GM18868 (cell line): Measurements from ENCODE around the gene TMEM239.
"Not testable (repeated sequence)": the region's sequence is repeated elsewhere in the genome, so short reads cannot be mapped to it uniquely, and the experiment has no call there.

Experiments used
- ATAC-seq: cut with Tn5 transposase; IDR thresholded peaks from one replicate; pipeline ENCODE4 v1.9.1; 2021; ENCODE audit warnings: mild to moderate bottlenecking, moderate library complexity; ENCODE audit not compliant: unreplicated experiment

Gene TMEM239

GRCh38 chr20:2820084-2820895 is 4.1 kb downstream of the TMEM239 start:
- no peak for ATAC-seq

- no peak for ATAC-seq
Observed at GRCh38 chr20:2820896-2821869, 5.0 kb downstream of the TMEM239 start.

DNA sequence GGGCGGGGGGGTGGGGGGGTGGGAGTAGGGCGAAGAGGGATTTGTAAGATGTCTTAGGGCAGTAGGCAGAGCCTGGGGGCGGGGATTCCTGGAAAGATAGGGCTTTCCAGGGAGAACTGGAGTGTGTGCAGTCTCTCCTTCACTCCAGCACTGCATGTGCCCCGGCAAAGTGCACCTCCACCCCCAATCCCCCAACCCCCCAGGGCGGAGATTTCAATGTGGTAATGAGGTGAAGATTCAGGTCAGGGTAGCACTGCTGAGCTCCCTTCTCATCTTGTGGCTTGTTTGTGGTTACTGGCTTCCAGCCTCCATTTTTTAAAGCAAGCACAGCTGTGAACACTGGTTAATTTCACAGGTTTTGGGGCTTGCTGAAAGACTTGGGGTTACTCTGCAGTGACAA is 5.9 kb downstream of the TMEM239 start:
- no peak for ATAC-seq

GRCh38 chr20:2825761-2826160 is 9.6 kb downstream of the TMEM239 start:
- ATAC-seq = no peak

GRCh38 chr20:2826655-2827054 is 10.5 kb downstream of the TMEM239 start:
- no peak for ATAC-seq

GRCh38 chr20:2829376-2829775 is 13.2 kb downstream of the TMEM239 start:
- no peak for ATAC-seq

GRCh38 chr20:2831206-2831605 is 15.0 kb downstream of the TMEM239 start:
- not testable (repeated sequence) for ATAC-seq

DNA sequence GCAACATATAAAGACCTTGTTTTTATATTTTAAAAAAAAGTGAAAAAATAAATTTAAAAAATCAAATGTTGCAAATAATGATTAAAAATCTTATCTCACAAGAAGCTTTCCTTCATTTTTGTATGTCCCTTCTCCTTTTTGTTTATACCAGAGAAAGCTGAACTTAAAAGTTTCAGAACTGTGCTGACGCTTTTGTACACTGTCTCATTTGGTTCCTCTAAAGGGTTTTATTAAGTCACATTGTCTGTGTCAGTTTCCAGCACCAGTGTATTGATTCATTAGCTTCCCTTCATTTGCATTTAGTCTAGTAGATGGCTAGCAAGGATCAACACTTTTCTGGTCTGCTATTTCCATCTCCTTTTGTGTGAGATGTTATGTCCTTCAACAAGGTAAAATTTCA is 17.6 kb downstream of the TMEM239 start:
- ATAC-seq = no peak

DNA sequence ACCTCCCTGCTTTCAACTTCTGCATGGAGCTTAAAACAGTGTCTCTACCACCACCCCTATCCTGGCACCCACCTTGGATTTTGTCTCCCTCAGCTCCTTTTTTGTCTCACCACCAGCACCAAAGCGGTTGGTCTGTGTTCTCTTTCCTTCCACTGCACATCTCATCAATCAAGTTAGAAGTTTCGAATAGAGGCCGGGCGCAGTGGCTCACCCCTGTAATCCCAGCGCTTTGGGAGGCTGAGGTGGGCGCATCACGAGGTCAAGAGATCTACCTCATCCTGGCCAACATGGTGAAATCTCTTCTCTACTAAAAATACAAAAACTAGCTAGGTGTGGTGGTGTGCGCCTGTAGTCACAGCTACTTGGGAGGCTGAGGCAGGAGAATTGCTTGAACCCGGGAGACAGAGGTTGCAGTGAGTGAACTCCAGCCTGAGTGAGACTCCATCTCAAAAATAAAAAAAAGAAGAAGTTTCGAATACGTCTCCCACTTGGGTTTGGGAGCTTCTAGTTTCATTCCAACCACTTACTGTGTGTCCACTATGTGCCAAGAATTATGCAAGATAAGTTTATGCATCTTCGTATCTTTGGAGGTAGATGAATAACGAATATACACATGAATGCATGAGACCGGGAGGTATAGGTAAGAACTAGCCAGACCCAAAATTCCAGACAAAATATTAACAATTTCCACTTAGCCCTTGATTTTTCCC is 18.4 kb downstream of the TMEM239 start:
- no peak for ATAC-seq

GRCh38 chr20:2835331-2835796 is 19.2 kb downstream of the TMEM239 start:
- no peak for ATAC-seq

DNA sequence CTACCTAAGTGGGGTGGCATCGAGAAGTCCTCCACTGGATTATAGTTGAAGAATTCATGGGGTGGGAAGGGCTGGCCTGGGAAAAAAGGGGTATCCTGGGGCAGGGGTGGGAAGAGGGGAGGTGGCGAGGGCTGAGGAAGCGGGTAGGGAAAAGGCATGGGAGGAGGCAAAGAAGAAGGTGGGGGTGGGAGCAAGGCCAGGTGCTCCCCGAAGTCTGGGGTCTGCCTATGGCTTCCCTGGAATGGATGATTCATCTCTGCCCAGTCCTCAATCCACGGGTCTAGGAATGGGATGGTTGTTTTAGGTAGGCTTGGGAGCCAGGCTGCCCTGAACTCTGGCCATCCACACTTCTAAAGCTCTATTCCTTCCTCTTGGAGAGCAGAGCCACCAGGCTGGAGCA is 19.9 kb downstream of the TMEM239 start:
- no peak for ATAC-seq

DNA sequence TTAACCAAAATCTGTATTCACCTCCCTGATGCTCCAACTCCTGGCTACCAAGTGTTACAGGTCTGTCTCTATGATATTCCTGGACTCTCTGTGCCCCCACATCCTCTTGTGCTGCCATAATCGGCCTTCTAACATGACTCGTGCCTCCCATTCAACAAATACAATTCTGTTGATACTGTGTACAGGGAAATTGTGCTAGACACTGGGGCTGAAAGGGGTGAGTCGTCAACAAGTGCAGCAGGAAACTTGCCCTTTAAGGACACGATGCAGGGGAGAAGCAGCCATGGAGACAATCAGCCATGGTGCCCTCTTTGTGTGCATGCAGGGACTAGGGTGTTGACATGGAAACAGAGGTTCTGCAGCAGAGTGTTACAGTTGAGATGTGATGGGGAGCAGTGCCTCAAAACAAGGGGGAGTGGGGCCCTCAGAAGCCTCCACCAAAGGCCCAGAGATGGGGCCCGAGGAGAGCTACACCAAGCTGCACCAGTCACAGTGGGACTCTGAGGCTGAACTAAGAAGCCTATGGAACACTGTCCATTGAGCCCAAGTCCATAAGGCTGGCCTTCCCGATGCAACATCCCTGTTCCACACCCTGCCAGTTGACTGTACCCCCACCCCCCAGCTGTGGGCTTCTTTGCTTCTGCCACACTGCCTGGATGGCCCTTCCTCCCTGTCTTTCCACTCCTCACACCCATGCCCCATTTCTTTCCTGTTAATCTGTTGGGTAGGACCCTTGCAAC is 21.2 kb downstream of the TMEM239 start:
- ATAC-seq = no peak

DNA sequence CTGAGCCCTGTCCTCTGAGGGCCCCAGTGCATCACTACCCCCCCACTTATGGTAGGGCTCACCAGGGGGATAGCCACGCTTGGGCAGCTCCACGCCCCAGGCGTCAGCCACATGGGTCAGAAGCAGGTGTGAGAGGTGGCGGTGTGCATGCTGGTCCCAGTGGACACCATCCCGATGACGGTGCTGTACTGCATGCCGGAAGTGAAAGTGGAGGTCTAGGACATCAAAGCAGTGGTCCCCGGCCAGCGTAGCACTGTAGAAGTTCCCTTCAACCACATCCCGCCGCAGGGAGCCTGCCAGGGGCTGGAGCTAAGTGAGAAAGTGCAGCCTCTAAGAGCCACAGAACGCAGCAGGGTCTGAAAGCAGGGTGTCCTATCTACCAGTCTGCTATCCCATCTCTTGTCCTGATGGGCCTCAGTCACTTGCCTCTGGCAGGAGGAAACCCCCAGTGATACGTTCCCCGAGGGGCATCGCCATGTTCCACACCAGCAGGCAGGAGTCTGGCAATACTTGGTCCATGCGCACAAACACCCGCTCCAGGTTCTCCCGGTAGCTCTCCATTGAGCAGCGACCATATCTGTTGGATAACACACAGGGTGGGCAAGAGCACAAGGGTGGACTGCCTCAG is 22.1 kb downstream of the TMEM239 start:
- no peak for ATAC-seq

- no peak for ATAC-seq
Observed at GRCh38 chr20:2838847-2839671, 22.9 kb downstream of the TMEM239 start.

DNA sequence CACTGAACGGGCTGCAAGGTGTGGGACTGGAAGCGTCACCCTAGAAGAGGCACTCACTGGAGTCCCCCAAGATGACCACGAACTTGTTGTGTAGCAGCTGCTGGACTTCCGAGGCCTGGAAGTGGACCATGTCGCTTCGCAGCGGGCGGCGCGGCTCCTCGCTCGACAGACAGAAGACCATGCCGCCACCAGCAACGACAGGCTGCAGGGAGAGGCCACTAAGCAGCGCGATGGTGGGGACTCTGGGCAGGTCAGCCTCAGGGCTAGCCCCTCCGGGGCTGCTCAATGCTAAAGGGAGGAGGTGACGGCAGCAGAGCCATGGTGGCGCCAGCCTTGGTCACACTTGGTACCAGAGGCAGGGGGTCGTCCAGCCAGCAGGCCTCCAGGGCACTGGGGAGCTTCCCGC is 23.6 kb downstream of the TMEM239 start:
- ATAC-seq = no peak

- peak; percentile 96 for ATAC-seq
Observed at GRCh38 chr20:2840138-2840966, 24.2 kb downstream of the TMEM239 start, which contains the start of the genes PCED1A and VPS16. Gene PCED1A (minus strand): TSS chr20:2840655. CDS start chr20:2839912, 743 bp downstream. Gene VPS16 (plus strand): TSS chr20:2840745. CDS start chr20:2840775, 30 bp downstream.

DNA sequence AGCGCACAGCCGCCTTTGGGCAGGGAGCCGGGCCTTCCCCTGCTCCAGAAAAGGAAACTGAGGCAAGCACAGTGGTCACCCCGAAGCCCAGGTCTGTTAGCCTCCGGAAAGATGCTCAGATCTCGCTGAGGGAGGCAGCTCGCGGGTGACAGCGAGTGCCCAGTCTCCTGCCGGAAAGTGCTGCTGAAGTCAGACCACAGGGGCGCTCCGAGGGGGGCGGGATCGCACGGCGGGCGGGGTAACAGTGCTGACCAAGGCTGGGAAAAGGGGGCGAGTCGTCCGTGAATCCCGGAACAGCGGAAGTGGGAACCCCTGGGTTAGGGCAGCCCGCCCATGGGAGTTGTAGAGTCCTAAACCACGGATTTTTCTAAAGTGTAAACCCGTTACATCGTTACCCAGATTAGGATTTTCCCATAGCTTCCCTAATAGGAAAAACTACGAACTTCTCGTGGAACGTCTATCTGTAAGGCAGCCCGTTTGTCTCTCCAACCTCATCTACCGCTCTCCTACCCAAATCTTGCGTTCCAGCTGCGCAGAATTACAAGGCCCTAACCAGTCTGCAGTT is 24.9 kb downstream of the TMEM239 start:
- peak; percentile 32 for ATAC-seq

GRCh38 chr20:2845607-2846006 is 29.4 kb downstream of the TMEM239 start:
- no peak for ATAC-seq
